GM04503 (cell line): Measurements from ENCODE around the gene CACTIN.

Experiments
- DNase-seq: peaks from one replicate; pipeline ENCODE4 v3.0.0-alpha.2; 2012; ENCODE audit warnings: low read depth

CACTIN gene

GRCh38 chr19:3565139-3565538 lies 61.5 kb downstream of the CACTIN start:
- no peak for DNase-seq

GRCh38 chr19:3563709-3564524 lies 62.7 kb downstream of the CACTIN start:
- DNase-seq: no peak
